GM19035 (cell line): ENCODE results near the gene CTNNA2.
A peak's percentile ranks its signal among the peaks of the same experiment; 100 is the strongest.

Source experiments
- ATAC-seq: cut with Tn5 transposase; IDR thresholded peaks from one replicate; pipeline ENCODE4 v1.9.1; 2021; ENCODE audit not compliant: unreplicated experiment

Gene CTNNA2

GRCh38 chr2:79512442-79513401 lies at the start of gene CTNNA2:
Gene CTNNA2, plus strand, starts transcription at chr2:79513051.
- ATAC-seq = peak; percentile 83

GRCh38 chr2:79487399-79487798 lies 25.5 kb upstream of the CTNNA2 start:
- no peak for ATAC-seq

- ATAC-seq = no peak
These were observed 1.4 kb upstream of the CTNNA2 start for GRCh38 chr2:79511320-79511951.

- ATAC-seq = no peak
These were observed 860 bp downstream of the CTNNA2 start for GRCh38 chr2:79513711-79514110.

GRCh38 chr2:79529636-79530035 lies 16.8 kb downstream of the CTNNA2 start:
- ATAC-seq = no peak

GRCh38 chr2:79530443-79530842 lies 17.6 kb downstream of the CTNNA2 start:
- ATAC-seq = no peak

- no peak for ATAC-seq
These were observed 34.7 kb downstream of the CTNNA2 start for GRCh38 chr2:79547568-79547967.

GRCh38 chr2:79552653-79553052 lies 39.8 kb downstream of the CTNNA2 start:
- no peak for ATAC-seq

GRCh38 chr2:79554899-79555298 lies 42.0 kb downstream of the CTNNA2 start:
- ATAC-seq = no peak

GRCh38 chr2:79564065-79564464 lies 51.2 kb downstream of the CTNNA2 start:
- no peak for ATAC-seq

- no peak for ATAC-seq
These were observed 56.2 kb downstream of the CTNNA2 start for GRCh38 chr2:79569048-79569447.

GRCh38 chr2:79573895-79574674 lies 61.2 kb downstream of the CTNNA2 start:
- no peak for ATAC-seq

GRCh38 chr2:79576451-79576850 lies 63.6 kb downstream of the CTNNA2 start:
- no peak for ATAC-seq

- no peak for ATAC-seq
These were observed 66.1 kb downstream of the CTNNA2 start for GRCh38 chr2:79578952-79579351.

- ATAC-seq = no peak
These were observed 67.3 kb downstream of the CTNNA2 start for GRCh38 chr2:79580175-79580574.

GRCh38 chr2:79585701-79586433 lies 73.0 kb downstream of the CTNNA2 start:
- ATAC-seq = no peak

GRCh38 chr2:79591281-79591680 lies 78.4 kb downstream of the CTNNA2 start:
- no peak for ATAC-seq

- ATAC-seq = no peak
These were observed 80.5 kb downstream of the CTNNA2 start for GRCh38 chr2:79593237-79593867.

- no peak for ATAC-seq
These were observed 83.6 kb downstream of the CTNNA2 start for GRCh38 chr2:79596403-79596802.

- no peak for ATAC-seq
These were observed 91.9 kb downstream of the CTNNA2 start for GRCh38 chr2:79604748-79605147.
